NCI-H2196 (cell line): ENCODE results near the gene LANCL3.
"Not testable (repeated sequence)": the region's sequence is repeated elsewhere in the genome, so short reads cannot be mapped to it uniquely, and the experiment has no call there.

Experiments used
- DNase-seq: peaks from one replicate; lab custom pipeline; 2025; ENCODE audit not compliant: unreplicated experiment; lab: John Stamatoyannopoulos, UW

The LANCL3 gene

DNA sequence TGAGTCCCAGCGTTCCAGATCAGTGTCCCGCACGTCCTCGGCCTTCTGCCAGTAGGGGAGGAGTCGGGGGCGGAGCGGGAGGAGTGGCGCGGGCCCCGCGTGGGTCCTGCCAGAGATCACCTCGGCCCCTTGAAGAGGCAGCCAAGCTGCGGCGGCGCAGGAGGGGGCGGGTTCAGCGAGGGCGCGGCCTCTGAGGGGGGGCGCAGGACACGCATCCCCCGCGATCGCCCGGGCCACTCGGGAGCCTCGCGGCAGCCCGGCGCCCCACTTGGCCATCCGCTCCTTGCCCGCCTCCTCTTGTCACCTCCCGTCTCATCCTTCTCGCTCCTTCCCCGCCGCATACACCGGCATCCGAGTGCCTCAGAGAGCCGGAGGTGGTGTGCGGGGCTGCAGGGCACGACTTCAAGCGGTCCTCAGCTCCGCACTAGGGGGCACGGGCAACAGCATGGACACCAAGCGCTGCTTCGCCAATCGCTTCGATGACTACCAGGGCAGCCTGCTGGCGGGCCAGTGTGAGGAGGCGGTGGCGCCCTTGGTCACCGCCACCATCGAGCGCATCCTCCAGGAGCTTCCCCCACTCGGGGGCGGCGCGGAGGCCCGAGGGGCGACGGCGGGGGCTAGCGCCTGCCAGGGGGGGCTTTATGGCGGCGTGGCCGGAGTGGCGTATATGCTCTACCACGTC lies at the start of gene LANCL3:
LANCL3 (plus strand) TSS at position 236 of the 682 bp plus-strand sequence; CDS start at position 446, 210 bp downstream.
- not testable (repeated sequence) for DNase-seq

DNA sequence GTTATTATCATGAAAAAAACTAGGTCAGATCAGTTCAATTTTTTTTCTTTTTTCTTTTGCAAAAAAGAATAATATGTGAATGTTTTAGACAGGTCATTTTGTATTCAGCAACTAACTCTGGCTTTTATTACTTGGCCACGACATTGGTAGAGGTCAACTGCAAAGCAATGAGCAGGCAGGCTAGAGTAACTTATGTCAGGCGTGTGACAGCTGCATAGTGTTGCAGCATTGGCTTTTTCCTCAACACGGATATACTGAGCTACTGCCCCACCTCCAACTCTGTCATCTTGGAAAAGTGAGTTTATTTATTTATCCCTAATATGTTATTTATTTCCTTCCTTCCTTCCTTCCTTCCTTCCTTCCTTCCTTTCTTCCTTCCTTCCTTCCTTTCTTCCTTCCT lies 47.8 kb upstream of the LANCL3 start:
- DNase-seq: not testable (repeated sequence)

DNA sequence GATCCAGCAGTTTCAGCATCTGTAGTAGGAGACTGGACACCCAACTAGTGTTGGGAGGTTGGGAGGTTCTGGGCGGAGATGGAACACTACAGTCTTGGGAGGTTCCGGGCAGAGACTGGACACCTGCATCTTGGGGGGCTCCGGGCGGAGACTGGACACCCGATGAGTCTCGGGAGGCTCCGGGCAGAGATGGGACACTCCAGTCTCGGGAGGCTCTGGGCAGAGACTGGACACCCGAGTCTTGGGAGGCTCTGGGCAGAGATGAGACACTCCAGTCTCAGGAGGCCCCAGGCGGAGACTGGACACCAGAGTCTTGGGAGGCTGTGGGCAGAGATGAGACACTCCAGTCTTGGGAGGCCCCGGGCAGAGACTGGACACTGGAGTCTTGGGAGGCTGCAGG lies 29.5 kb upstream of the LANCL3 start:
- no peak for DNase-seq

DNA sequence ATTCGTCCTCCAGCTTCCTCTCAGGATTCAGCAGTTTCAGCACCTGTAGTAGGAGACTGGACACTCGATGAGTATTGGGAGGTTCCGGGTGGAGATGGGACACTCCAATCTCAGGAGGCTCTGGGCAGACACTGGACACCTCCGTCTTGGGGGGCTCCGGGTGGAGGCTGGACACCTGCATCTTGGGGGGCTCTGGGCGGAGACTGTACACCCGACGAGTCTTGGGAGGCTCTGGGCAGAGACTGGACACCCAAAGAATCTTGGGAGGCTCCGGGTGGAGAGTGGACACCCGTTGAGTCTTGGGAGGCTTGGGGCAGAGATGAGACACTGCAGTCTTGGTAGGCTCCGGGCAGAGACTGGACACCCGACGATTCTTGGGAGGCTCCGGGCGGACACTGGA lies 28.7 kb upstream of the LANCL3 start:
- DNase-seq: no peak

DNA sequence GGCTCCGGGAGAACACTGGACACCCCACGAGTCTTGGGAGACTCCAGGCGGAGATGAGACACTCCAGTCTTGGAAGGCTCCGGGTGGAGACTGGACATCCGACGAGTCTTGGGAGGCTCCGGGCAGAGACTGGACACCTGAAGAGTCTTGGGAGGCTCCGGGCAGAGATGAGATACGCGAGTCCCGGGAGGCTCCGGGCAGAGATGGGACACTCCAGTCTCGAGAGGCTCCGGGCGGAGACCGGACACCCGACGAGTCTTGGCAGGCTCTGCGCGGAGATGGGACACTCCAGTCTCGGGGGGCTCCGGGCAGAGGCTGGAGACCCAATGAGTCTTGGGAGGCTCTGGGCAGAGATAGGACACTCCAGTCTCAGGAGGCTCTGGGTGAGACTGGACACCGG lies 28.1 kb upstream of the LANCL3 start:
- no peak for DNase-seq

DNA sequence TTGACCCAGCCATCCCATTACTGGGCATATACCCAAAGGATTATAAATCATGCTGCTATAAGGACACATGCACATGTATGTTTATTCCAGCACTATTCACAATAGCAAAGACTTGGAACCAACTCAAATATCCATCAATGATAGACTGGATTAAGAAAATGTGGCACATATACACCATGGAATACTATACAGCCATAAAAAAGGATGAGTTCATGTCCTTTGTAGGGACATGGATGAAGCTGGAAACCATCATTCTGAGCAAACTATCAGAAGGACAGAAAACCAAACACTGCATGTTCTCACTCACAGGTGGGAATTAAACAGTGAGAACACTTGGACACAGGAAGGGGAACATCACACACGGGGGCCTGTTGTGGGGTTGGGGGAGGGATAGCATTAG lies 26.9 kb upstream of the LANCL3 start:
- DNase-seq: not testable (repeated sequence)

DNA sequence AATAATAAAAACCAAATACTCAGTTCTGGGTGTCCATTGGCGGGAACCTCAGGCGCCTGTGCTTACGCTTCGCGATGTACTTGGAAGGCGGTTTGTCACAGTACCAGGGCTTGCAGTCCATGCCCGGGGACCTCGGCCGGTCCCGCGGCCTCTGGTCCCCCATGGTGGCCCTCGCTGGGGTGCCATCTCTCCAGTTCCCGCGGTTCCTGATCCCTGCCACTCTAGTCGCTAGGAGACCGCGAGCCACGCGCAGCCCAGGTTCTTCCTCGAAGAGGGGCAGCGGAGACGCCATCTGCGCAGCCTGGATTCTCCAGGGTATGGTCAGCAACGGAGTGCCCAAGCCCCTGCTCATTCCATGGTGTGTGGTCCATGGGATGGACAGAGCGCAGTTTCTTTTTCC lies 26.4 kb upstream of the LANCL3 start:
- DNase-seq: no peak

- DNase-seq: not testable (repeated sequence)
These were observed 21.8 kb upstream of the LANCL3 start for GRCh38 chrX:37549619-37550018.

DNA sequence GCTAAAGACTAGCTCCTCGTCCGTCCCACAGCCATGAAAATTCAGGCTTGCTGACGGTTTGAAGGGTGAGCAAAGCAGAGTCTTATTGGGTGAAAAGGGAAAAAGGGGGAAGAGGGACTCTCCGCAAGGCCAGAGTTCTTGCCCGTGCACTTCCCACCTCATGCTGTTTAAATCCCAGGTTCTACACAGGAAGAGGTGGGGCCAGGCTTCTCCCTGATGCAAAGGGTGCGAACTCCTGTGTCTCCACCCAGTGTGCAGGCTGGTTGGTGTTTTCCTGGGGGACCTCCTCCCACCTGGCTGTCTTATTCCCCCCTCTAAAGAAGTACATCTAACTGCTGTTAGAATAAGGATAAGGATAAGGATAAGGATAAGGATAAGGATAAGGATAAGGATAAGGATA lies 18.0 kb upstream of the LANCL3 start:
- no peak for DNase-seq

DNA sequence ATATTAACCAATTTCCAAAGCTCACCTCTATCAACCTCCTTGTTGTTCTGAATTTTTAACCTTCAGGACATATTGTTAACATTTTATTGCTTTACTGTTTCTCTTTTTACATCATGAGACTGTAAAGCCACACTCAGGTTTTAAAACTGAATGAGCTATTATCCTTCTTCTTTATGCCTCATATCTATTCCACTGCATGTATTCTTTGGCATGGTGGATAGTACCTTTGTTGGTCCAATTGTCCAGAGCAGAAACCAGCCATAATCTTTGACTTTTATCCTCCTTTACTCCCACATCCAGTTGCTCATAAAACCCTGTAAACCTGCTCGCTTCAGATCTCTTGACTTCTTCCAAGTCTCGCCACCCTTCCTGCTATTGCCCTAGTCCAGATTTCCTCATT lies 6.2 kb upstream of the LANCL3 start:
- DNase-seq: not testable (repeated sequence)

- DNase-seq: not testable (repeated sequence)
These were observed 1.1 kb upstream of the LANCL3 start for GRCh38 chrX:37570349-37570748.

- not testable (repeated sequence) for DNase-seq
These were observed 687 bp downstream of the LANCL3 start for GRCh38 chrX:37572108-37572587.

DNA sequence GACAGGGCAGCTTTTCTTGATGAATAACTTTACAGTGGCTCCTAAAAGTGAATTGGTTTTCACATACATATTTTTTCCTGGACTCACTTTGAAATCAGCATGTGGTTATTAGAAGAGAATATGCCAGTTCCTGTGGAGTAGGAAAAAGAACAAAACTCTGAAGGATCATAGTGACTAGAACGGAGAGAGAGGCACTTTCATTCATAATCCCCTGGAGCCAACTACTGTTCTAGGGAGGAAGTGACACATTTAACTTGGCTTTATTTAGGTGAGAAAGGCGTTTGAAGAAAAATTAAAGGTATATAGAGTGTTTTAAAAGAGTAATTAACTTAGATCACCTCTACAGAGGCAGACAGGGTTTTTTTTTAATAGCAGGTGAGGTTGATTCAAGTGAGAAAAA lies 1.7 kb downstream of the LANCL3 start:
- DNase-seq: not testable (repeated sequence)

DNA sequence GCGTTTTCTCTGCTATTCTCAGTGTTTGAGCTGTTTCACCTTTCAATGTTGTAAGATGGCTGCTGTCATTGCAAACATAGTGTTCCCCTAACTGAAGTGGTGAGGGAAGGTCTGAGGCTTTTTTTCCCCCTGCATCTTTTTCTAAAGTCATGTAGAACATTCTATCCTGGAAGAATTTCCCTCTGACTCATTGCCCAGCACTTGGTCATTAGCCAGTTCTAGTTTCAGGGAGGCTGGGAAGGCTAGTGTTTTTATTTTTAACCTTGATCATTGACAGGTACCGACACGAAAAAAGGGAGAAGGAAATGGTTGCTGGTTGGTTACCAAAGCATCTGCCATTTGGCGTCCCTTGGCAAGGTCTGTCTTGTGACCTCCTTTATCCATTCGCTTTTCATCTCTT lies 6.6 kb downstream of the LANCL3 start:
- no peak for DNase-seq

GRCh38 chrX:37580080-37580479 lies 8.6 kb downstream of the LANCL3 start:
- DNase-seq: no peak

- not testable (repeated sequence) for DNase-seq
These were observed 15.9 kb downstream of the LANCL3 start for GRCh38 chrX:37587337-37587736.

DNA sequence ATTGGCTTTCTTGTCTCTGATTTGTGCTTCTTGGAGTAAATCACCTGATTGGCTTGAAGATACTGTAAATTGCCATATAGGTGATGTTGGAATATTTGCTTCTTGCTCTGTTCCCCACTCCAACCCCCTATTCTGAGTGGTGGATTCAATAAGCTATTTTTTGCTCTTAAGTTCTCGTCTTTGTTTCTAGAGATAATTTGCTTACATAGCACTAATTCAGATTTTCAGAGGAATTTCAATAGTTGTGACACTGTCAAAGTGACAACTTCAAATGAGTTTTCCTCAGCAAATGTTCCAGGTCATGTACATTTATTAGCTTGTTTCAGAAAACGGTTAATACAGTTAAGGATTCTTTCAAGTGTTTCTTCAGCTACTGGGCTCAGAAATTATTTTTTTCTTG lies 18.6 kb downstream of the LANCL3 start:
- DNase-seq: no peak

GRCh38 chrX:37594755-37595382 lies 23.4 kb downstream of the LANCL3 start:
- no peak for DNase-seq

DNA sequence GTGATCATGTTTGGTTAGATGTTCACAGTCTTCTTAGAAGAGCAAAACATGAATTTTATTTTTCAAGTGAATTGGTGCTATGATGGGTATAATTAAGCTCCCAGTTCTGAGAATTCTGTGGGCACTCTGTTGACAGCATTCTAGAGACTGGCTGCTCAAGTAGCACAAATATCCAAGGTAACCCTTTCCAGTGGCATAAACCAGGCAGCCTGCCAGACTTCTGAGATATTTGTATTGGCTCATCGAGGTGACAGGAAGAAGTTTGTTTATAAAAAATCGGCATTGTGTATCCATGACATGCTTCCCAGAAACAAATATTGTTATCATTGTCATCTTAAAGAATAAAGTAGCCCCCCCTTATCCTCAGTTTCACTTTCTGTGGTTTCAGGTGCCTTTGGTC lies 28.3 kb downstream of the LANCL3 start:
- peak; percentile 23 for DNase-seq

GRCh38 chrX:37603938-37604409 lies 32.5 kb downstream of the LANCL3 start:
- DNase-seq: no peak

GRCh38 chrX:37607243-37607642 lies 35.8 kb downstream of the LANCL3 start:
- DNase-seq: no peak

DNA sequence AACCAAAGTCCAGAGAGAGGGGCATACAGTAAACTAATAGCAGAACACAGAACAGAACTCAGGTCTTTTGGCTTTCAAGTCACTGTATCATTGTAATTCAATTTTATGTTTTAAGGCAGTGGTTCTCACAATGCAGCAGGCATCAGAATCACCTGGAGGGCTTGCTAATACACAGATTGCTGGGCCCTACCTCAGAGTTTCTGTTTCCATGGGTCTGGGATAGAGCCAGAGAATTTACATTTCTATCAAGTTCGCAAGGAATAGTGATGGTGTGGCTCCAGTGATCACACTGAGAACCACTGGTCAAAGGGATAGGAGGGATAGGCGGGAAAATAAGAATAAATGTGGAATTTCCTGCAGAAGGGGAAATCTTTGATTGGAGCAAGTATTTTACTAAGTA lies 36.7 kb downstream of the LANCL3 start:
- no peak for DNase-seq
